Neutrophil (primary cell): Measurements from ENCODE around the gene PPFIBP1.

ENCODE experiments used
- H3K27ac ChIP-seq: fragments of 200-600 bp; sonication (generic); 2 replicates; pipeline ENCODE4 v1.5.1; 2016; ENCODE audit warnings: mild to moderate bottlenecking, moderate library complexity
- H3K27me3 ChIP-seq: fragments of 200-600 bp; sonication (generic); 2 replicates; pipeline ENCODE4 v1.6.0; 2016; ENCODE audit warnings: mild to moderate bottlenecking
- H3K36me3 ChIP-seq: fragments of 200-600 bp; sonication (generic); 2 replicates; pipeline ENCODE4 v1.5.1; 2017
- H3K4me1 ChIP-seq, 2 experiments: fragments of 200-600 bp in 1 of 2; sonication (generic) in 1 of 2; 1 replicate in 1 of 2; 2 replicates in 1 of 2; pipeline versions ENCODE4 v1.5.1 to v1.6.1; 2013 to 2016; ENCODE audit warnings: low read depth in 1 of 2, low read length in 1 of 2, mild to moderate bottlenecking in 1 of 2, moderate library complexity in 1 of 2; ENCODE audit not compliant: control insufficient read depth in 1 of 2, insufficient read depth in 1 of 2
- H3K4me3 ChIP-seq, 2 experiments: fragments of 200-600 bp in 1 of 2; sonication (generic) in 1 of 2; 1 replicate in 1 of 2; 2 replicates in 1 of 2; pipeline ENCODE4 v1.5.1; 2013 to 2016; ENCODE audit warnings: low read depth in 1 of 2, low read length in 1 of 2, mild to moderate bottlenecking in 1 of 2, moderate library complexity in 1 of 2
- H3K9me3 ChIP-seq: fragments of 200-600 bp; sonication (generic); 2 replicates; pipeline ENCODE4 v1.5.1; 2016
- CTCF ChIP-seq: fragments of 200-600 bp; sonication (generic); IDR thresholded peaks from 2 replicates; pipeline ENCODE4 v1.5.1; 2016; ENCODE audit warnings: antibody characterized with exemption

Gene PPFIBP1

GRCh38 chr12:27705263-27705662 lies 181.3 kb downstream of the PPFIBP1 start:
- no peak overlapping the region for H3K4me3 ChIP-seq
- H3K9me3 ChIP-seq, result no peaks in the 10 kb centered on the region
- H3K27ac ChIP-seq, result no peak overlapping the region
- peaks cover 13% of the 10 kb centered on the region in 2 experiments for H3K4me1 ChIP-seq
- H3K27me3 ChIP-seq, result no peaks in the 10 kb centered on the region
- no peaks in the 10 kb centered on the region for H3K36me3 ChIP-seq
- no peak for TF ChIP-seq CTCF

GRCh38 chr12:27707216-27707615 lies 183.2 kb downstream of the PPFIBP1 start:
- Histone ChIP-seq H3K9me3 (no peaks in the 10 kb centered on the region), H3K36me3 (no peaks in the 10 kb centered on the region), H3K4me3 (no peak overlapping the region), H3K27ac (no peak overlapping the region), H3K27me3 (no peaks in the 10 kb centered on the region), H3K4me1 (peaks cover 22 to 26% of the 10 kb centered on the region in 2 experiments)
- TF ChIP-seq CTCF, result no peak

GRCh38 chr12:27709212-27709931 lies 185.4 kb downstream of the PPFIBP1 start:
- no peaks in the 10 kb centered on the region for H3K27me3 ChIP-seq
- no peak overlapping the region for H3K27ac ChIP-seq
- H3K4me1 ChIP-seq, result peaks cover 13 to 20% of the 10 kb centered on the region in 2 experiments
- no peak for TF ChIP-seq CTCF
- no peaks in the 10 kb centered on the region for H3K36me3 ChIP-seq
- peak overlapping the region; percentile 64 to 83 for H3K4me3 ChIP-seq
- H3K9me3 ChIP-seq, result no peaks in the 10 kb centered on the region

GRCh38 chr12:27709932-27710591 lies 186.1 kb downstream of the PPFIBP1 start:
- Histone ChIP-seq H3K4me3 (peak overlapping the region; percentile 64 to 83), H3K4me1 (peaks cover 13 to 20% of the 10 kb centered on the region in 2 experiments), H3K27ac (peak overlapping the region; percentile 65), H3K36me3 (no peaks in the 10 kb centered on the region), H3K9me3 (no peaks in the 10 kb centered on the region), H3K27me3 (no peaks in the 10 kb centered on the region)
- TF ChIP-seq CTCF, result no peak

GRCh38 chr12:27710592-27711316 lies 186.7 kb downstream of the PPFIBP1 start, which contains the start of gene MRPS35:
MRPS35 (plus strand) TSS chr12:27710832; CDS start chr12:27710844, 12 bp downstream.
- Histone ChIP-seq H3K36me3 (no peaks in the 10 kb centered on the region), H3K9me3 (no peaks in the 10 kb centered on the region), H3K4me1 (peaks cover 13 to 20% of the 10 kb centered on the region in 2 experiments), H3K27ac (peak within 1 kb of the TSS; percentile 65), H3K4me3 (peak within 1 kb of the TSS; percentile 64 to 83), H3K27me3 (no peaks in the 10 kb centered on the region)
- no peak for TF ChIP-seq CTCF
